ENCODE data around the gene ZNF580.
A peak's percentile ranks its signal among the peaks of the same experiment; 100 is the strongest.

The ZNF580 gene

DNA sequence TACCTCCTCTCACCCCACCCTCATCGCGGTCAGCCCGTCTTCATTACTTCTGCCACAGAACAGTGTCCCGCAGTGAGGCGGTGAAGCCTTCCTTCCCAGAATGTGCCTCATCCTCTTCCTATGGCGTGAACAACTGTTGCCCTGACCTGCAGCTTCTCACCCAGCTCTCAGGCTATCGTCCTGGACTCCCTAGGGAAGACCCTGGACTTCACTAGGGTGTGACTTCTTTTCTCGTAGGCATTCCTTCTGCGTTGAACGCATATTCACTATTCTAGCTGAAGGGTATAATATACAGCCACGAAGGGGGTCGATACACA is 34.4 kb upstream of the ZNF580 start:
- DNase-seq (ENCODE audit: low spot score): no peak

DNA sequence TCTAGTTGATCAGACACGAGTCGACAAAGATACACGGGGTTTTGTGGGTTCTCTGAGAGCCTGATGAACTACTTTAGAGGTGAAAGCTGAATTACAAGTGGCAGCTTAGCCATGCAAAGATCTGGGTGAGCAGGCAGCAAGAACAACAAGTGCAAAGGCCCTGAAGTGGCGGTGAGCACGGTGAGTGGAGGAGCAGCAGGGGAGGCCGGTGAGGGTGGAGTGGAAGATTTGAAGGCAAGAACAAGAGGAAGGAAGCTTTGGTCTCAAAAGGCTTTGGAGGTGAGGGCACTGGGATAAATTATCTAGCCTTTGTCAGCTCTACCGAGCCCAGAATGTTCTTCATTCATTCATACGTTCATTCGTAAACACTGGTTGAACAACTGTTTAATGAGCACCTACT is 34.0 kb upstream of the ZNF580 start:
- DNase-seq (ENCODE audit: low spot score): no peak

- DNase-seq (ENCODE audit: low spot score): no peak
Observed at GRCh38 chr19:55609326-55609725, 31.5 kb upstream of the ZNF580 start.

GRCh38 chr19:55611300-55611982 is 29.4 kb upstream of the ZNF580 start:
- DNase-seq (ENCODE audit: low spot score): no peak

- no peak for DNase-seq (ENCODE audit: low spot score)
Observed at GRCh38 chr19:55611983-55612645, 28.7 kb upstream of the ZNF580 start.

GRCh38 chr19:55613396-55613795 is 27.4 kb upstream of the ZNF580 start:
- DNase-seq (ENCODE audit: low spot score): no peak

GRCh38 chr19:55613930-55614710 is 26.7 kb upstream of the ZNF580 start:
- no peak for DNase-seq (ENCODE audit: low spot score)

DNA sequence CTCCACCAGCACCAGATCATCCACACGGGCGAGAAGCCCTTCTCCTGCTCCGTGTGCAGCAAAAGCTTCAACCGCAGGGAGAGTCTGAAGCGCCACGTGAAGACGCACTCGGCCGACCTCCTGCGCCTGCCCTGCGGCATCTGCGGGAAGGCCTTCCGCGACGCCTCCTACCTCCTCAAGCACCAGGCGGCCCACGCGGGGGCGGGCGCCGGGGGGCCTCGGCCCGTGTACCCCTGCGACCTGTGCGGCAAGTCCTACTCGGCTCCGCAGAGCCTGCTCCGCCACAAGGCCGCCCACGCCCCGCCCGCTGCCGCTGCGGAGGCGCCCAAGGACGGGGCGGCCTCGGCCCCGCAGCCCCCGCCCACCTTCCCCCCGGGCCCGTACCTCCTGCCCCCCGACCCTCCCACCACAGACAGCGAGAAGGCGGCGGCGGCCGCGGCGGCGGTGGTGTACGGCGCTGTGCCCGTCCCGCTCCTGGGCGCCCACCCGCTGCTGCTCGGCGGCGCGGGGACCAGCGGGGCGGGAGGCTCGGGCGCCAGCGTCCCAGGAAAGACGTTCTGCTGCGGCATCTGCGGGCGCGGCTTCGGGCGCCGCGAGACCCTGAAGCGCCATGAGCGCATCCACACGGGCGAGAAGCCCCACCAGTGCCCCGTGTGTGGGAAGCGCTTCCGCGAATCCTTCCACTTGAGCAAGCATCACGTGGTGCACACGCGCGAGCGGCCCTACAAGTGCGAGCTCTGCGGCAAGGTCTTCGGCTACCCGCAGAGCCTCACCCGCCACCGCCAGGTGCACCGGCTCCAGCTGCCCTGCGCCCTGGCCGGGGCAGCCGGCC is 25.9 kb upstream of the ZNF580 start:
- no peak for DNase-seq (ENCODE audit: low spot score)

- DNase-seq (ENCODE audit: low spot score): no peak
Observed at GRCh38 chr19:55615543-55616394, 25.0 kb upstream of the ZNF580 start.

- DNase-seq (ENCODE audit: low spot score): no peak
Observed at GRCh38 chr19:55616395-55616875, 24.4 kb upstream of the ZNF580 start.

GRCh38 chr19:55617426-55617825 is 23.4 kb upstream of the ZNF580 start:
- DNase-seq (ENCODE audit: low spot score): no peak

GRCh38 chr19:55618426-55618825 is 22.4 kb upstream of the ZNF580 start:
- no peak for DNase-seq (ENCODE audit: low spot score)

- peak; percentile 63 for DNase-seq (ENCODE audit: low spot score)
Observed at GRCh38 chr19:55619286-55619685, 21.5 kb upstream of the ZNF580 start.

- no peak for DNase-seq (ENCODE audit: low spot score)
Observed at GRCh38 chr19:55620410-55621204, 20.2 kb upstream of the ZNF580 start.

GRCh38 chr19:55621205-55621672 is 19.6 kb upstream of the ZNF580 start:
- DNase-seq (ENCODE audit: low spot score): no peak

- no peak for DNase-seq (ENCODE audit: low spot score)
Observed at GRCh38 chr19:55621673-55622231, 19.1 kb upstream of the ZNF580 start.

- no peak for DNase-seq (ENCODE audit: low spot score)
Observed at GRCh38 chr19:55622242-55622969, 18.4 kb upstream of the ZNF580 start.

DNA sequence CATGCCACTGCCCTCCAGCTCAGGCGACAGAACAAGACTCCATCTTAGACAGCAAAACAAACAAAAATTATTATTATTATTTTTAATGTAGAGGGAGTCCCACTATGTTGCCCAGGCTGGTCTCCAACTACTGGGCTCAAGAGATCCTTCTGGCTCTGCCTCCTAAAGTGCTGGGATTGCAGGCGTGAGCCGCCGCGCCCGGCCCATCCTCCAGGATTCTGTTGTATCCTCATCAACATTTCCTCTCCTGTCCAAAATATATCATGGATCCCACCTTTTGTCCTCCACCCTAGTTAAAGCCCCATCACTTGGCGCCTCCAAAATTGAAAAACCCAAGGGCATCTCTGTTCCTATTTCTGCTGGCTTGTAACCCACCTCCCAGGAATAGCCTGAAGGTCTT is 17.7 kb upstream of the ZNF580 start:
- DNase-seq (ENCODE audit: low spot score): no peak

- DNase-seq (ENCODE audit: low spot score): no peak
Observed at GRCh38 chr19:55623561-55623960, 17.2 kb upstream of the ZNF580 start.

Data from AG08396 (cell line).